Measurements from ENCODE around the gene CFAP46.

Gene CFAP46

DNA sequence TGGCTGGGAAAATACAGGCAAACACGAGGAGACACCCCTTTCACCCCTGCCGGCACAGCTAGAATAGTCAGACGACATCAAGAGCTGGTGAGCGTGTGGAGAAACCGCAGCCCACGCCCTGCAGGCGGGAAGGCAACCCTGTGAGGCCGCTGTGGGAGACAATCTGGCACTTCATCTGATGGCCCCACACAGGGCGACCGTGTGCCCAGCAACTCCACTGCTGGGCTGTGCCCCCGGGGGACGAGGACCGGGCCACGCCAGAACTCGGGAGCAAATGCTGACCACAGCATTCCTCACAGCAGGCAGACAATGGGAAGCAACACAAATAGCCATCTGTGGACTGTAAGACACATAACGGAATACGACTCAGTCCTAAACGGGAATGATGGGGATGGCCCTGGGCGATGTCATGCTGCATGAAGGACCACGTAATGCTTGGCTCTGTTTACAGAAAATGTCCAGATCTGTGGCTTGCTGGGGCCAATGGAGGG is 58.9 kb downstream of the CFAP46 start:
- H4K20me1 ChIP-seq, result peaks cover 13% of the 10 kb centered on the region; the same call in 1 of the 2 replicates
- TF ChIP-seq Cebpa-rat (IDR thresholded peaks at IDR 0.05), result no peak

DNA sequence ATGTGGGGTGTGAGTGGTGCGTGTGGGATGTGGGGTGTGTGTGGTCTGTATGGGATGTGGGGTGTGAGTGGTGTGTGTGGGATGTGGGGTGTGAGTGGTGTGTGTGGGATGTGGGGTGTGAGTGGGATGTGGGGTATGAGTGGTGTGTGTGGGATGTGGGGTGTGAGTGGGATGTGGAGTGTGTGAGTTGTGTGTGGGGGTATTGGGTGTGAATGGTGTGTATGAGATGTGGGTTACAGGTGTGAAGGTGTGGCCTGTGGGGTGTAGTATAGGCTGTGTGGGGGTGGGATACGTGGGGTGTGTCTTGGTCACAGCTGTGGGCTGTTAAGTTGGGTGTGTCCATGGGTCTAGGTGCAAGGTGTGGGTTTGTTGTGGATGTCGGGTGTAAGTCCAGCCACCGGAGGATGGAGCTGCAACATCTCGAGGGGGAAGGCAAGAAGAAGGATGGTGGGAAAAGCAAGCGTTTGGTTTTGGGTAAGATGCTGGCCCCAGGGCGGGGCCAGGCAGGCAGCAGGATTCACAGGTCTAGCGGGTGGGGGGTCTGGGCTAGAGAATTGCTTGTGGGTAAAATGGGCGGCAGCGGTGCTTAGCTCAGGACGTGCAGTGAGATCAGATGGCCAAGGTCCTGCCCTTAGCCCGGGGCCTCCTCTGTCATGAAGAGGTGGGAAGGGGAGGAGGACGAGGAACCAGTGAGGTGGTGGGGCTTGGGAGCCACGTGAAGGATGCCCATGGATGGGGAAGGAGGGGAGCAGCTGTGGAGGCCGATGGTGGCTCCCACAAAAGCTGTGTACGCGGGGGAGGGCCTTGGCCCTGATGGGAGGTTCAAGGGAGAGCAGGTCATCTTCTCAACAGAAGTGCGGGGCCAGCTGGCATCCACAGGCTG is 60.1 kb downstream of the CFAP46 start:
- no peaks in the 10 kb centered on the region for H3K9me3 ChIP-seq
- peaks cover 43% of the 10 kb centered on the region for H3K27me3 ChIP-seq
- peaks cover 23% of the 10 kb centered on the region for H3K4me1 ChIP-seq
- no peak overlapping the region for H3K4me3 ChIP-seq
- no peak overlapping the region for H3K4me2 ChIP-seq
- H3K9ac ChIP-seq, result no peak overlapping the region
- no peak for TF ChIP-seq Cebpa-rat (IDR thresholded peaks at IDR 0.05)
- H3K36me3 ChIP-seq, result no peaks in the 10 kb centered on the region
- no peak overlapping the region for H3K27ac ChIP-seq
- H4K20me1 ChIP-seq, result peaks cover 17% of the 10 kb centered on the region; the same call in 1 of the 2 replicates

More for the DNA sequence above, 58.9 kb downstream of the CFAP46 start:
- no peak overlapping the region for H3K4me3 ChIP-seq
- H3K9ac ChIP-seq, result no peak overlapping the region
- H3K36me3 ChIP-seq, result no peaks in the 10 kb centered on the region
- H3K27me3 ChIP-seq, result peaks cover 38% of the 10 kb centered on the region
- no peaks in the 10 kb centered on the region for H3K9me3 ChIP-seq
- peaks cover 23% of the 10 kb centered on the region for H3K4me1 ChIP-seq
- H3K4me2 ChIP-seq, result no peak overlapping the region
- no peak overlapping the region for H3K27ac ChIP-seq

DNA sequence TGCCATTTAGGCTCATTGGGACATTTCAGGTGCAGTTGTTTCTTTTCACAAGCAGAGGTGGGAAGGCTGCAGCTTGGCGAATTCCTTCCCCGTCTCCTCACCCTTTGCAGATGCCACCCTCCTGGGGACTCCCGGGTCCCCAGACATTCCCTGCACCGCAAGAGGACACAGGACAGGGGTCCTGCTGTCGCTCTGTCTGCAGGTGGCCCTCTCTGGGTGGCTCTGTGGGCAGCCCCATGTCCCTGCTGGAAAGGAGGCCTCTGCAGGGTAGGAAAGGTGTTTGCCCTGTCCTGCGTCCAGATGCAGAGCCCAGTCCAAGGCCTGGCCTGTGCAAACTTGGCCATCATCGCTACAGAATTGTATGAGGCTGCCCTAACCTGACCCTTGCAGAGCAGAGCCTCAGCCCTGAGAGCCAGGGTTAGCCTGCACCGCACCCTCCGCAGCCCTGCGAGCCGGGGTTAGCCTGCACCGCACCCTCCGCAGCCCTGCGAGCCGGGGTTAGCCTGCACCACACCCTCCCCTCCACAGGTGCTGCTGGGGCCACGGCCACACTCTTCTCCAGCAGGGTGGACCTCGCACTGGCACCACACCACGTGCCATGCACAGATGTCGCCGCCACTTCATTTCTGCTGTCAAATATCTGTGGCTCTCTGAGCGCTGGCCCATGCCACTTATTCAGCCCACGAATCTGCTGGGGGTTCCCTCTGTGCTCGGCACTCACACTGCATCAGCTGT is 61.0 kb downstream of the CFAP46 start:
- Histone ChIP-seq H3K27me3 (peaks cover 37% of the 10 kb centered on the region), H3K9ac (no peak overlapping the region), H3K4me1 (peaks cover 19% of the 10 kb centered on the region), H3K4me3 (no peak overlapping the region), H3K27ac (no peak overlapping the region), H3K9me3 (no peaks in the 10 kb centered on the region; the same call in 1 of the 2 replicates), H3K36me3 (no peaks in the 10 kb centered on the region), H3K4me2 (no peak overlapping the region), H4K20me1 (peaks cover 17% of the 10 kb centered on the region; the same call in 1 of the 2 replicates)
- TF ChIP-seq Cebpa-rat (IDR thresholded peaks at IDR 0.05), result no peak

DNA sequence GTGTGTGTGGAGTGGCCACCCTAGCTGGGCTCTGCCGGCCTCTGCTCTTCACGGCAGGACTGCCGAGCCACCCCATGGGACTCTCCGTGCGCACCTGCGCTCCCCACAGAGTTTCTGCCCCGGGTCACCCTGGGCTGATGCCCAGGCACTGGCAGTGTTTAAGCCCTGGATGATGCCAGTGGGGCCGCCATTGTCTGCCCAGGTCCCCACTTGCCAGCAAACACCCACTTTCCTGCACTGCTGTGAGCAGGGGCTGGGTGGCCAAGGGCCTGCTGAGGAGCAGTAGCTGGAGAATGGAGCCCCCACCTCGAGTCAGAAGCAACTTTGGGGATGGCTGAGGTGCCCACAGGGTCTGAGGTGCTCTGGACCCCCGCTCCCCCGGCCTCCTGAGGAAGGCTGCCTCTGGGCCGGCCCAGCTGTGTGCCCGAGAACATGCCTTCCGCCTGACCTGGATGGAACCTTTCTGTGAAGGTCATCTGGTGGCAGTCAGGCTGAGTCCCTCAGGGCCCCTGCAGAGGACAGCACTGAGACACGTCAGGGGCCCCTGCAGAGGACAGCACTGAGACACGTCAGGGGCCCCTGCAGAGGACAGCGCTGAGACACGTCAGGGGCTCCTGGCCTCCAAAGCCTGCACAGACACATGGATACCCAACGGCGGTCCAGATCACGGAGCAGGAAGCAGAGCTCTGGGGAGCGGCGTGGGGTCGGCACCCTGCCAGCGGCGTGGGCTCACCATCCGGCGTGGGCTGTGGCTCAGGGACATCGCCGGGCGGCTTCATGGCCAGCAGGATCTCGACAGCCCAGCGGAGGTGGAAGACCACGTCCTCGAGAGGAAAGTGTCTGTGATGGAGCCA is 62.0 kb downstream of the CFAP46 start:
- H4K20me1 ChIP-seq, result peaks cover 17% of the 10 kb centered on the region; the same call in 1 of the 2 replicates
- peaks cover 37% of the 10 kb centered on the region for H3K27me3 ChIP-seq
- H3K4me1 ChIP-seq, result peaks cover 13% of the 10 kb centered on the region
- no peaks in the 10 kb centered on the region for H3K36me3 ChIP-seq
- H3K4me3 ChIP-seq, result no peak overlapping the region
- TF ChIP-seq Cebpa-rat (IDR thresholded peaks at IDR 0.05), result no peak
- peaks cover 8% of the 10 kb centered on the region for H3K9me3 ChIP-seq
- H3K4me2 ChIP-seq, result no peak overlapping the region; the same call in 1 of the 2 replicates
- H3K9ac ChIP-seq, result no peak overlapping the region
- no peak overlapping the region for H3K27ac ChIP-seq

DNA sequence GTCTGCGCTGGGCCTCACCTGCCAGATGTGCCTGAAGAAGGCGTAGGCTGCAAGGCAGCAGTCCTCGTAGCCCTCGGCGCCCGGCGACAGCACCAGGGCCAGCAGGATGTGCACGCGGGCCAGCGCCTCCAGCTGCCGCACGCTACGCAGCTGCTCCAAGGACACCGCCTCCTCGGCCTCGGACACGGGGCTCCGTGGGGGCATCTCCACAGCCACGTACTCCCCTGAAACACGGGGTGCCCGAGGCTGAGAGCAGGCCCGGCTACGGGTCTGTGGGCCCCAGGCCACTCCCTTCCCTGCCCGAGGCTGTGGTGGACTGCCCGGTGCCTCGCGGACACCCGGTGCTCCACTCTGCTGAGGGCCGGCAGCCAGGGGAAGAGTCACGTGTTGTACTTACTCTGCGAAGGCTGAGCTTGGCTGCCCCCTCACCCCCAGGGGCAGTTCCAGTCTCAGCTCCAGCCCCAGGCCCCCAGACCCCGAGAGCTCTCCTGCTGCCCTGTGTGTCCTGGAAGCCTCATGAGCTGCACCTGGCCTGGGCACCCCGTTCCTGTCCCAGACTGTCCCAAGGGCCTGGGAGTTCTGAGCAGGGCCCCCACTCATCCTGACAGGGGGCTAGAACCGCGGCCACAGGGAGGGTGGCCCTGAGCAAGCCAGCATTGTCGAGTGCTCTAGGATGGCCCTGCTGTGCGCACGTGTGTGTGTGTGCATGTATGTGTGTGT is 62.8 kb downstream of the CFAP46 start:
- peaks cover 17% of the 10 kb centered on the region; the same call in 1 of the 2 replicates for H4K20me1 ChIP-seq
- H3K4me3 ChIP-seq, result no peak overlapping the region
- H3K27ac ChIP-seq, result no peak overlapping the region
- H3K4me1 ChIP-seq, result peaks cover 13% of the 10 kb centered on the region
- H3K36me3 ChIP-seq, result no peaks in the 10 kb centered on the region
- peaks cover 37% of the 10 kb centered on the region for H3K27me3 ChIP-seq
- peaks cover 10% of the 10 kb centered on the region for H3K9me3 ChIP-seq
- TF ChIP-seq Cebpa-rat (IDR thresholded peaks at IDR 0.05), result no peak
- H3K4me2 ChIP-seq, result peak overlapping the region; percentile 32
- H3K9ac ChIP-seq, result no peak overlapping the region

DNA sequence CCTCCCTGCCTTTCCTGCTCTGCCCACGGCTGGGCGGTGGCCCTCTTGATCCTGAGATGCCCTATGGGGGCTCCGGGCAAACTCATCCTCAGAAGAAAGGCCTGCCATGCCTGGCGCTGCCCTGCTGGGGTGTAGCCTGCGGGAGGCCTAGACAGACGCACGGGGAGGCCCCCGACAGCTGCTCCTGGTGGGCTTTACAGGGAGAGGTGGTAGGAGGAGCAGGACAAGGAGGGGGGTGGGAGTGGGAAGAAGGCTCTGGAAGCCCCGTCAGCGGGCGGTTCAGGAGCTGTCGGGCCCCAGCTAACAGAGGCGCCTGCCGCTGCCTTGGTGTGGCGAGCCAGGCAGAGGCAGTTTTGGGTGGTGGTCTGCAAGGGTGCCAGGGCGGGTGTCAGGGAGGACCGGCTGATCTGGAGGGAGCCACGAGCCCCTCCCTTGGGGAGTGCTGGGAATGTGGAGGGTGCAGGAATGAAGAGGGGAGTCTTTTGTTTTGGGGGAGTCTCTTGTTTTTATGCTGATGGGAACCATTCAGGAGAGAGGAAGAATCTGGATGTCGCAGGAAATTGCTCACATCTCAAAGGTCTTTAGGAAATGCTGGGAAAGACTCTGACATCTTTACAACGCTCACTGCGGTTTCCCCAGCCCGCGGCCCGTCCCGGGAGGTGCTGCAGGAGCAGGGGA is 63.5 kb downstream of the CFAP46 start:
- Histone ChIP-seq H3K27ac (no peak overlapping the region), H4K20me1 (peaks cover 17% of the 10 kb centered on the region; the same call in 1 of the 2 replicates), H3K4me1 (peaks cover 16% of the 10 kb centered on the region), H3K36me3 (no peaks in the 10 kb centered on the region), H3K4me2 (peak overlapping the region; percentile 32), H3K27me3 (peaks cover 37% of the 10 kb centered on the region), H3K9ac (no peak overlapping the region), H3K4me3 (no peak overlapping the region), H3K9me3 (peaks cover 10% of the 10 kb centered on the region)
- no peak for TF ChIP-seq Cebpa-rat (IDR thresholded peaks at IDR 0.05)

DNA sequence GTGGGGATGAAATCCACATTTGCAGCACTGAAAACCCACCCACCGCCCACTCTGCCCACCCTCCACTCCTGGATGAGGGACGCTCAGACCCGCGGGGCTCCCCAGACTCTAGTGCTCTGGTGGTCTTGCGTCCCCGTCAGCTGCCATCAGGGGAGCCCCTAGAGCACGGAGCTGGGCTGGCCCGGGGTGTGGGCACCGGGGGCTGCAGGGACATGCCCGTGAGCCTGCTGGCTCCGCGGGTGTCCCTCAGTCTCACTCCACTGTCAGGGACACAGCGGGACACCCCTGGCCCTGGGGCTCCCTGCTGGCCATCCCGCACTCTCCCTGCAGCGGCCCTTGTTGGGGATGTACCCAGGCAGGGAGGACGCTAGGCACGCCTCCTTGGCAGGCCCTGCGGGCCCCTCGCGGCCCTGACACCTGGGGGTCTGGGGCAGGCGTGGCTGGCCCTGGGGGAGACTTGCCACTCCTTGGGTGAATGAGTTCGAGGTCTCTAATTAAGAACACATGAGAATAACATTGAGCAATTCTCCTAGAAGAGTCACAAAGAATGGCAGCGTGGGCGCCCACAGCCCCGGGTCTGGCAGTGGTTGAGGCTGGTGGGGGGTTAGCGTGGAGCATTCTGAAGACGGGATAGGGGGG is 64.2 kb downstream of the CFAP46 start:
- Histone ChIP-seq H3K27me3 (peaks cover 37% of the 10 kb centered on the region), H3K36me3 (no peaks in the 10 kb centered on the region), H3K27ac (no peak overlapping the region), H3K4me2 (no peak overlapping the region), H3K4me1 (peaks cover 22% of the 10 kb centered on the region), H3K9ac (no peak overlapping the region), H4K20me1 (peaks cover 17% of the 10 kb centered on the region; the same call in 1 of the 2 replicates), H3K4me3 (no peak overlapping the region), H3K9me3 (peaks cover 10% of the 10 kb centered on the region)
- TF ChIP-seq Cebpa-rat (IDR thresholded peaks at IDR 0.05), result no peak

DNA sequence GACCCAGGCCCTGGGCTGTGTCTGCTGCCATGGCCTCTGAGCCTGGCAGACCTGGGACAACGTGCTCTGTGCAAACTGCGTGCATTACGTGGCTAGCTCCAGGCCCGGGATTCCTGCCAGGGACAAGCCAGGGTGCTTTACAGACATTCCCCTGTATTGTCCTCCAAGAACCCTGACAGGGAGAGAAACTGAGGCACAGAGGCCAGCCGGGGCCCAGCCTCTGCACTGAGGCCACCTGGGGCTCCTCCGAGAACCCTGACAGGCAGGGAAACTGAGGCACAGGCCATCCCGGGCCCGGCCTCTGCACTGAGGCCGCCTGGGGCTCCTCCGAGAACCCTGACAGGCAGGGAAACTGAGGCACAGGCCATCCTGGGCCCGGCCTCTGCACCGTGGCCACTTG is 64.9 kb downstream of the CFAP46 start:
- H3K4me3 ChIP-seq, result no peak overlapping the region
- H4K20me1 ChIP-seq, result peaks cover 17% of the 10 kb centered on the region; the same call in 1 of the 2 replicates
- no peak overlapping the region for H3K9ac ChIP-seq
- no peak overlapping the region for H3K4me2 ChIP-seq
- peaks cover 28% of the 10 kb centered on the region for H3K4me1 ChIP-seq
- peaks cover 37% of the 10 kb centered on the region for H3K27me3 ChIP-seq
- H3K36me3 ChIP-seq, result no peaks in the 10 kb centered on the region
- no peak overlapping the region for H3K27ac ChIP-seq
- H3K9me3 ChIP-seq, result peaks cover 10% of the 10 kb centered on the region
- TF ChIP-seq Cebpa-rat (IDR thresholded peaks at IDR 0.05), result no peak
